HG03039 (cell line): ENCODE results near the gene DYNLL1.
A peak's percentile ranks its signal among the peaks of the same experiment; 100 is the strongest.
"Not testable (repeated sequence)": the region's sequence is repeated elsewhere in the genome, so short reads cannot be mapped to it uniquely, and the experiment has no call there.

Experiments
- ATAC-seq: cut with Tn5 transposase; IDR thresholded peaks from one replicate; pipeline ENCODE4 v1.9.1; 2021; ENCODE audit warnings: mild to moderate bottlenecking, moderate library complexity; ENCODE audit not compliant: unreplicated experiment

DYNLL1 gene

DNA sequence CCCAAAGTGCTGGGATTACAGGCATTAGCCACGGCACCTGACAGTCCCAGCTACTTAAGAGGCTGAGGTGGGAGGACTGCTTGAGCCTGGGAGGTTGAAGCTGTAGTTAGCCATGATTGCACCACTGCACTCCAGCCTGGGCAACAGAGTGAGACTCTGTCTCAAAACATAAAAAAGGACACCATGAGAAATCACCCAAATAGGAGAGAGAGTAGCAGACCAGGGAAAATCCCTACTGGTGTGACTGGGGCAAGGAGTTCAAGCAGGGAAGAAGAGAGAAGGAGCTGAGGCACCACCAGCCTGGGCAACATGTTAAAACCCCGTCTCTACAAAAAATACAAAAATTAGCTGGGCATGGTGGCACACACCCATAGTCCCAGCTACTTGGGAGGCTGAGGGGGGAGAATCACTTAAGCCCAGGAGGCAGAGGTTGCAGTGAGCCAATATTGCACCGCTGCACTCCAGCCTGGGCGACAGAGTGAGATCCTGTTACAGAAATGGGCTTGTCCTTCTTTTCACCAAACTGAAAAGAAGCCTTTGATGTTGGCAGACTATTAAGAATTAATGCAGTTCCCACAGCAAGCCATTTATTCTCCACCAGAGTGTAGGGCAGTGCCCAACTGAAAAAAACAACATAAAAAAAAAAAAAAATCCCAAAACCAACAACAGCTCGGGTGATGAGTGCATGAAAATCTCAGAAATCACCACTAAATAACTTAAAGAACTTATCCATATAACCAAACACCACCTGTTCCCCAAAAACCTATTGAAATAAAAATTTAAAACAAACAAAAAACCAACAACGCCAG, 21.9 kb upstream of the DYNLL1 start:
- no peak for ATAC-seq

DNA sequence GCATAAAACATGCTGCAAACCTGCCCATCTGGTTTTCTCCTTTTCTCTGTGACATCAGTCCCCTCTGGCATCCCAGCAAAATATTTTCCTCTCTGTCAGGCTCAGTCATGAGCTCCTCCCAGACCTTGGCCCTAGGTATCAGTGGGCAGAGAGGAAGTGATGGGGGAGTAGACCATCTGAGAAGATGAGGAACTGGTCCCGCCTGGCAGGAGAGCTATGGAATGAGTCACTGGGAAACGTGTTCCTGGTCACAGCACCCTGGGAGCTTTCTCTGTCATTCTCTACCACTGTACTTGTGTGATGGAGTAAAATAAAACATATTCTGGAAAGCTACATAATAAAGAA, 21.3 kb upstream of the DYNLL1 start:
- no peak for ATAC-seq

DNA sequence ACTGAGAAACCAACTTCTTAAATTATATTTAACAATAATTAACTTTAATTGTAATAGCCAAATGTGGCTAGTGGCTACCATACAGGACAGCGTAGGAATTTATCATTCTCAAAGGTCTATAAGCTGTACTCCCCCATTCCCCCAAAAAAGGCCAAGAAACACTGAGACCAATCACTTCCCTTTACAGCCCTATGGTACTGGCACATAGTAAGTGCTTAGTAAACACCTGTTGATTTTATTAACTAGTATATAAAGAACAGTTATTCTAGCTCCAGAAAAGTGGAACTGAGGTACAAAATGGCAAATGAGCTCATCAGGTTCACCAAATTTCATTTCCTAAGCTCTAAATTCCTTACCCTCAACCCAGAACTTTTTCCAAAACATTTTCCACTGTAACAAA, 20.3 kb upstream of the DYNLL1 start:
- ATAC-seq, result no peak

DNA sequence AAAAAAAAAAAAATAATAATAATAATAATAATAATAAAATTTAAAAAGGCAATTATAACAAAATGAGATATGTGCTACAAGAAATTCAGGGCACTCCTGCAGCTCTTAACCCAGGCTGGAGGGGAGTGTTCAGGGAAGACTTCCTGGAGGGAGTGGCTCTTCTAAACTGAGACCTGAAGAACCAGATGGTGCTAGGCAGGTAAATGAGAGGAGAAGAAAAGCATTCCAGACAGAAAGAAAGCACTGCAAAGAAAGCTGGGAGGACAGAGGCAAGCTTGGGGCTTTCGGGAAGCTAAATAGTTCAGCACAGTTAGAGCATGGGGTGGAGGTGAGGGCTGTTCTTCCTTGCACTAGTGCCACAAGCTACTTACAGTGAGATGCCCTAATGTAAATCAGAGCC, 16.5 kb upstream of the DYNLL1 start:
- no peak for ATAC-seq

DNA sequence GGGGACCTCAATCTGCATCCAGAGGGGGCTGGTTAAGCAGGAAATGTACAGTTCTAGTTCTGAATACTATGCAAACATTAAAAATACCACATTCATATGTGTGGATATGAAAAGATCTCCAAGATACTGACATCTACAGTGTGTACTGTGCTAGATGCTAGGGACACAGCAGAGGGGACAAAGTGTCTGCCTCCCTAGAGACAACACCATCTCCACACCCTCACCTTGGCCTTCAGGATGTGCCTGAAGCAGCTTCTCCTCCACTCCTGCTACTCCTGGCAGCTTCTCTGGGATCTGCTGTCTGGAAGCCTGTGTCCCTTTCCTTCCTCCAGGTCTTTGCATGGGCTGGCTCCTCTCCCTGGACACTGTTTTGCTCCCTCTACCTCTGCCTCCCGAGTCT, 15.7 kb upstream of the DYNLL1 start:
- no peak for ATAC-seq

DNA sequence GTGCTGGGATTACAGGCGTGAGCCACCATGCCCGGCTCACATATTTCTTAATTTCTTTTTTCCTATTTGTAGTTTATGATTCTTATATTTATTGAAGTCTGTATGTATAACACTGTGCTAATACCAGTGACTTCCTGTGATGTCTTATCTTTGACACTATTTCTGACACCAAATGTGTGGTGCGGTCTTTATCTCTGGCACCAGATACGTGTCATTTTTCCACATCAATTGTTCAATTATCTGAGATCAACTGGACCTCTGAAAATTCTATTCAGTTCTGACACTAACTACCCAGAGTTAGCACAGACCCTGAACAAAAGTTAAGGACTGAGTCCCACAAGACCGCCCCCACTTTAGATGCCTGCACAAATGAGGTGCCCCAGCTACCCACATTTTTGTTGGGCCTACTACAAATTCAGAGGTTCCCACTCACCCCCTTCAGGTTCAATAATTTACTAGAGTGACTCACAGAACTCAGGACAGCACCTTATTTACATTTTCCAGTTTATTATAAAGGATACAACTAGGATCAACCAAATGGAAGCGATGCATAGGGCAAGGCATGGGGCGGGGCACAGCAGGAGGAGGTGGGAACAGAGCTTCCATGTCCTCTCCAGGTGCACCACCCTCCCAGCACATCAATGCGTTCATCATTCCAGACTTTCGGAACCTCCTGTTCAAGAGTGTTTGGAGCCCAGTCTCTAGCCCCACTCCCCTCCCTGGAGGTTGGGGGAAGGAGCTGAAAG, 14.7 kb upstream of the DYNLL1 start:
- no peak for ATAC-seq

DNA sequence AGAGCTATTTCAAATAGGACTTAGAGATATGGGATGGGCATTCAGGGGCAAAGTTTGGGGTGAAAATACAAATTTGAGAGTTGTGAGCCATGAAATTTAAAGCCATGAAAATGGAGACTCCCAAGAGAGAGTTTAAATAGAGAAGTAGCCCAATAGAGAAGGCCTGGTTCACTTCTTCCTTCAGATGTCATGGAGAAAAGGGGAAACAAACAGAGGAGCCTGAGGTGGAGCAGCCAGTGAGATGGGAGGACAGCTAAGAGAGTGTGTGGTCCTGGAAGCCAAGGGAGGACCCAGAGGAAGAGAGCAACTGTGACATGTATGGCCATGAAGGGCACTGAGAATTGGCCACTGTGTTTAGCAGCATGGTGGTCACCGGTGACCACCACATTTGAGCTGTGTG, 12.3 kb upstream of the DYNLL1 start:
- no peak for ATAC-seq

DNA sequence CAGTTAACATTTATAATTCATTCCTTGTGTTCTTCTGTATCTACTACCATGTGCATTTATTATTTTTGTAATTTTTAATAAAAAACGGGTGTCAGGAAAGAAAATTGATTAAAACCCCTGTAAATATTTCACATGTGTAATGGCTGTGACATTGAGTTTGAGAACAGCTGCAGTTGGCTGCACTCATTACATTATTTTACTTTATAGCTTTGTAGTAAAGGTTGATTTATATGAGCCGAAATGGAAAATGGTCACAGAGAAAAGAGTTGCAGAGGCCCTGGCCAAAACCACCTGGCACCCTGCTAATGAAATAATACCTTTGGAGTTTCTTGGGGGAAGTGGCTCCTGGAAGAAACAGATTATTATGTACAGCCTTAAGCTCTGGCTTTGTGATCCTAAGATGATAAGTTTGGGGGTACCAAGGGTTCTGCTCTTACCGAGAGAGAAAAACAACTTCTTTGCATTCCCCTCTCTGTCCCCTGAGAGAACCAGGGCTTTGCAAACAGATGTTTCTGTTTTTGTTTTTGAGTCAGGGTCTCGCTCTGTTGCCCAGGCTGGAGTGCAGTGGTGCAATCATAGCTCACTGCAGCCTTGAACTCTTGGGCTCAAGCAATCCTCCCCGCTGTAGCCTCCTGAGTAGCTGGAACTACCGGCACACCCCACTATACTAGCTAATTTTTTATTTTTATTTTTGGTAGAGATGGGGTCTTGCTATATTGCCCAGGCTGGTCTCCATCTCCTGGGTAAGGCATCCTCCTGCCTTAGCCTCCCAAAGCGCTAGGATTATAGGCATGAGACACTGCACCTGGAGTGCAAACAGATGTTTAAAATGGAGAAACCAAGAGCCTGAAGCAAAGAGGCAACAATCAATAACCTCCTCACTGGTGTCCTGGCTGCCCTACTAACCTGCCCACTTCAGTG, 9.7 kb upstream of the DYNLL1 start:
- no peak for ATAC-seq

DNA sequence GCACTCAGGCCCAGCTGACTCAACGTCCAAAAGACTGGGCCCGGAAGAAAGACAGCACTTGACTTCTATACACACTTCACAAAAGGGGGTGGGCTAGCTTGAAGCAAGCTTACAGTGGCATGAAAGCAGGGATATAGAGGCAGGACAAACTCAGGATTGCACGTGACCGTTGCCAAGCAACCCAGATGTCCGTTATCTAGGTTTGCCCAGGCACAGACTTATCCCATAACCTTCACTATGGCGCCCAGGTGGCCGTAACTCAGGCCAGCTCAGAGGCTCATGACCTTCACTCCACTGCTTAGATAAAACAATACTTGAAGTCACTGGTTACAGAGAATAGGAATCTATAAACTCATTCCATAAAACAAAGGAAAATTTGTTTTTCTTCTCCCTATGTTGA, 8.4 kb upstream of the DYNLL1 start:
- not testable (repeated sequence) for ATAC-seq

DNA sequence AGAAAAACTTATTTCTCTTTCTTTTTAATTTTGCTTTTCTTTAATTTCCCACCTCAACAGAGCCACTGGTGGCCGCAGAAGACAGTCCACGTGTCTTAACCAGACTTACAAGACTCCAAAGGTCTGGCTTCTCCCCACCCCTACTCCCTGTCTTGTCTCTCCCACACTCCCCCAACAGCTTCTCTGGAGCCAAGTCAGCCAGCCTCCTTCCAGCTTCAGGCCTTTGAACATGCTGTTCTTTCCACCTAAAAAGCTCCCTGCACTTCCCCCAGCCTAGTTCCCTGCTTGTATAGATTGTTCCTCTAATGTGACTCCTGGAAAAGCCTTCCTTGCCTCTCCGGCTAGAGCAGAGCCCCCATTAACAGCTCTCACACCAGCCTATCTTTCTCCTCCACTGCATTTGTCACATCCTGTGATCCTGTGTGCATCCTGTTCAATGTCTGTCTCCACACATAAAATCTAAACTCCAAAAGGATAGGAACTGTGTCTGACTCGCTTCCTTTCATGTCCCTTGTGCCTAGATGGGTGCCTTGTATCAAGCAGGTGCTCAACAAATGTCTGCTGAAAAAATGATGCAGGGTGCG, 7.8 kb upstream of the DYNLL1 start:
- ATAC-seq, result no peak

DNA sequence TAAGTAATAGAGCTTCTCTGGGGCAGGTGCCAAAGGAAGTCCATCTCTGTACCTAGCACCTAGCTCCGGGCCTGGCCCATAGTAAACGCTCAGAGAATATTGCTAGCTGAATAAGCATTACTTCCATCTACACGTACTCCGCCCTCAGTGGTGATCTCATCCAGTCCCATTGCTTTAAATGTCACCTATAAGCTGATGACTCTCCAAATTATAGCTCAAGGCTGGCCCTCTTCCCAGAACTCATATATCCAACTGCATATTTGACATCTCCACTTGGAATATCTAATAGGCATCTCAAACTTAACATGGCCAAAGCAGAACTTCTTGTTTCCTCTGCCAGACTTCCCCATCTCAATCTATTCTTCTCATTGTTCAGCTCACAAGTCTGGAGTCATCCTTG, 6.9 kb upstream of the DYNLL1 start:
- ATAC-seq, result no peak

DNA sequence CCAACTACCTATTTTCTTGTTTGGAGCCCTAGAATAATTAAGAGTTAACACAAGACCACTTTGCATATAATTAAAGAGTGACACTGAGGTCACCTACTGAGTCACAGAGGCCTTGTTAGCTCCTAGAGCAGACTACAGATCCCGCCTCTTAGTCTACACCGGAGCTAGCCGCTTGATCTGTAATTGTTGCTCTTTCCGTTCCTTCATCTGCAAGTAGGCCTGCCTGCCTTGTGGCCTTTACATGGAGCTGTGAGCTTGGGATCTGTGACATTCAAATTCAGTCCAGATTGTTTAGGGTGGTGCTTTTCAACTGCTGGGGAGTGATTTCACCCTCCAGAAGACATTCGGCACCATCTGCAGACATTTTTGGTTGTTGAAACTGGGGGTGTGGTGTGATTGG, 5.6 kb upstream of the DYNLL1 start:
- ATAC-seq, result no peak

DNA sequence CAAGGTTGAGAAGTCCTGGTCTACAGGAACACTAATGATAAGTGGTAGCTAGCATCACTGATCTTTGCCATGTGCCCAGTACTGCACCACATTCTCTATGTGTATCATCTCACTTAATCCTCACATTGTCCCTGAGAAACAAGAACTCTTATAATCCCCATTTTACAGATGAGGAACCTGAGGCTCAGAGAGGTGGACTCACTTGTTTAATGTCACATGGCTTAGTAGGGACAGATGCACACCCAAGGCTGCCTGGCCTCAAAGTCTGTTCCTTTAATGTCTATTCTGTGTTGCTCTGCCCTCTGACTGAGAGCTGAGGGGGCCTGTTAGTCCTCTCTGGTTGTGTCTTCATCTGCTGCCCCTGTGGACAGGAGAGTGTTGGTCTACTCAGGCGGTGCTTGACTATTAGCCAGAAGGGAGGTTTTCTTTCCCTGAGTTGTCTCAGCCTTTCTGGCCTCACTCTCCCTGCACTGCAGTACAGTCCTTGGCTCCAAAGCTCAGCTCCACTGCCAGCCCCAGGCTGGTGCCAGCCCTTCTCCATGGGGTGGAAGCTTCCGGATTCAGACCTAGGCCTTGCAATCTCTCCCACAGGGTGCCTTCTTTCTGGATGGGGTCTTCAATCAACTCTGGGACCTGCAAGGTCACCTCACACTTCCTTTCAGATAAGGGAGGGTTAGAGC, 4.9 kb upstream of the DYNLL1 start:
- ATAC-seq, result no peak

DNA sequence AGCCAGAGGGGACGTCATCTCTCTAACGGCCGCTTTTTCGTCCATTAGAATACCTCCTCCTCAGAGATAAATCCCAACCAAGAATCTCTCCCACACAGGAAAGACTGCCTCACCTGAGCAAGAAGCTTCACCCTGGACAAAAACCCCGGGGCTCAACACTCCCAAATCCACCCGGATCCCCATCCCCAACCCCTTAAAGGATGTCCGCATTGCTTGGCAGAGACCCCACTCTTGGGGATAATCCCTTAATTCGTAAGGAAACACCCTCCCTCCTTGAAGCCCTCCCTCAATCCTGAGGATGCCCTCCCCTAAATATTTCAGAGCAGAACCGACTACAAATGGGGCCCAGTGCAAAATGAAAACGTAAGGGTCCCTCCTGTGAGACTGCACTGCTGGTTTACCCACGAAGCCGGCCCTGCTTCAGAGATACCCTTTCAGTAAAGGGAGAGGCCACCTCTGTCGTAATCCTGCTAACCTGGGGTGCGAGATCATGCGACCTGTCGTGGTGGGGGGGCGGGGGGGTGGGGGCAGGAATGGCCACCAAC, 655 bp upstream of the DYNLL1 start:
- ATAC-seq, result peak; percentile 20

DNA sequence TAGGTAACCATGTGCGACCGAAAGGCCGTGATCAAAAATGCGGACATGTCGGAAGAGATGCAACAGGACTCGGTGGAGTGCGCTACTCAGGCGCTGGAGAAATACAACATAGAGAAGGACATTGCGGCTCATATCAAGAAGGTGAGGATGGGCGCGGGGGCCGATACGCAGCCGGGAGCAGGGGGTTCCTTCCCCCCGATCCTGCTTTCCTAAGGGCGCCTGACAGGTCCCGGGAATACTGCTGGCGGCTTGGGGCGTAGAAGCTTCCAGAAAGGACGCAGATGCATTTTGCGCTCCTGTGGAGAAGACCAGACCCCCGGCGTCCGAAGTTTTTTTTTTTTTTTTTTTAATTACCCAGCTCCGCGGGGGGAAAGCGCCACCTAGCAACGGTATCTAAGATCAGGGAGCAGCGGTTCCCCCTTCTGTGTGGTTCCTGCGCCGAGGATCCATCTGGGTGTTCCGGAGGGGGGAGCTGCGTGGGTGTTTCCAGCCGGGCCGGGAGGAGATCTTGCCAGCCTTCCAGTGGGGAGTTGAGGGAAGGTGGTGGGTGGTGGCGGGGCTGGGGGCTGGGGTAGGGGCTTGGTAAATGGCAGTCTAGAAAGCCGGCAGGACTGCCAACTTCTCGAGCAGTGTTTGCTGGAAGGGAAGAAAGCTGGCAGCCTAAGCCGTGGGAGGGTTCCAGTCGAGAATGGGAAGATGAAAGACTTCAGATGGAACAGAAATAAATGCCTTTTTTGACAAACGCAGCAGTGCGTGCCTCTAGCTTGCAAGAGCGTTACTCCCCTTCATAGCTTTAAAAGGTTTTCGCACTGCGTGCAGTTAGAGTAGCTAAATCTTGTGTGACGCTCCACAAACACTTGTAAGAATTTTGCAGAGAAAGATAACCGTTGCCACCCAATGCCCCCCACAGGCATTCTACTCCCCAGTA, 764 bp downstream of the DYNLL1 start:
- peak; percentile 3 for ATAC-seq

DNA sequence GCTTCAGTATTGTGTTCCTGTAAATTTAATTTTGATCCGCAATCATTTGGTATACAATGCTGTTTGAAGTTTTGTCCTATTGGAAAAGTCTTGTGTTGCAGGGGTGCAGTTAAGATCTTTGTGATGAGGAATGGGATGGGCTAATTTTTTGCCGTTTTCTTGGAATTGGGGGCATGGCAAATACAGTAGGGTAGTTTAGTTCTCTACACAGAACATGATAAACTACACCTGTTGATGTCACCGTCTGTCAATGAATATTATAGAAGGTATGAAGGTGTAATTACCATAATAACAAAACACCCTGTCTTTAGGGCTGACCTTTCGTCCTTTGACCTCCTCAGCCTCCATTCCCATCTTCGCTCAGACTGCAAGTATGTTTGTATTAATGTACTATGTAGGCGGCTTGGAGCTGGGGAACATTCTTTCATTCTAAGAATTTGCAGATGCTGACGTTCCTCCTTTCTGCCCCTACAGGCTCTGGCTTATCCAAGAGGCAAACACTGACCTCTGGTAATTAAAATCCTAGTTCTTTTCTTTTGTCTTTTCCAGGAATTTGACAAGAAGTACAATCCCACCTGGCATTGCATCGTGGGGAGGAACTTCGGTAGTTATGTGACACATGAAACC, 1.7 kb downstream of the DYNLL1 start:
- no peak for ATAC-seq

DNA sequence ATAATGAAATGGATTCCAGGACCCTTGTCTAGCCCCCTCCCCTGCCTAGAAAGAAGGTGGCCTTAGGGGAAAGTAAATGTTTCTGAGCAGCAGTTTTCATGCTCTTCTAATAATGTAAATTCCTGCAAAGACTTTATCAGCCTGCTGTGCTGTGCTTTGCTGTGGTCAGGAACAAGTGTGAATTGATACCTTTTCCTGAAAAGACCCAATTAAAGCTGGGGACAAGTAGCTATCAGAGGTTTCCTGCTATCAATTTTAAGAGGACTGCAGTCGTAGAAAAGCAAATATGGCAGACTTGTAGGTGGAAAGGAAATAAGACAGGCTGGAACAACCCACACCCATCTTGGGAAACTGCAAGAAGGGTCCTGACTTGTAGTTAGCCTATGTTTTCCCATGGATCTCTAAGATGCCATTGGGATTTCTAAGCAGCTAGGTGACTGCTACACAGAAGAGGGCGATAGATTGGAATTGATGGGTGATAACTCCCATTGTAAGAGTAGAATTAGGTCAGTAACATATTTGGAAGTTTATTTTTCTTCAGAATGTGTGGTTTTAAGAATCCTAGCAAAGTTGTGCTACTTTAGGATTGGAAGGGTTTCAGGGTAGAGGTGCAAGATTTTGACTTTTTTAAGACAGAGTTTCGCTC, 3.1 kb downstream of the DYNLL1 start:
- no peak for ATAC-seq

DNA sequence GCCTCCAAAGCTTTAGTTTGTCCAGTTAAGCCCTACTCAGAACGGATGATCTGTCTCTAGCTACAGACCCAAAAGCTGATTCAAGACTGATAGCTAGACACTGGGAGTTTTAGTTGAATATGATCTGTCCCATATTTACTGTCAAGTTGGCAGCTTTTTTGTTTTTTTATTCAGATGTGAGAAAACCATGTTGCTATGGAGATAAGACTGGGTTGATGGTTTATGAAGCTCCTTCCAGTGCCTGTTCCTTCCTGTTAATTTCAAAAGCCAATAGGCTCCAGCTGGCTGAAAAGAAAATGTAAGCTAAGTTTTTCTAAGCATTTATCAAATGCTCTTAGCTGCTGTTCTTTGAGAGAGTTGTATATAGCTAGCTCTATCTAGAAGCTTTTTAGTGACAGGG, 4.7 kb downstream of the DYNLL1 start:
- no peak for ATAC-seq
